Spleen (tissue), 11 donors: ENCODE data around the gene PLCD1. TPM values are rescaled to one million over a fixed set of nuclear protein-coding genes. Genes with fewer than 3 reads are reported as not detected.

Source experiments
- DNase-seq: peaks from one replicate; pipeline ENCODE4 v3.0.0-alpha.2; 2020
- H3K27ac ChIP-seq, 8 donors: fragments of 200-600 bp; sonication (generic) in 7 of 8; 1 replicate in 4 of 8; 2 replicates in 4 of 8; pipeline versions ENCODE4 v1.5.0 to v1.8.0; 2016 to 2021; ENCODE audit warnings: inconsistent platforms in 4 of 8, mild to moderate bottlenecking in 4 of 8, moderate library complexity in 1 of 8
- H3K27me3 ChIP-seq, 7 donors: fragments of 200-600 bp; sonication (generic) in 6 of 7; replicated peaks in 1 of 7; 1 replicate in 4 of 7; 2 replicates in 3 of 7; pipeline versions ENCODE4 v1.5.0 to v1.8.0; 2016 to 2021; ENCODE audit warnings: inconsistent platforms in 3 of 7, mild to moderate bottlenecking in 1 of 7
- H3K36me3 ChIP-seq, 6 donors: fragments of 200-600 bp; sonication (generic) in 5 of 6; 1 replicate in 4 of 6; 2 replicates in 2 of 6; pipeline versions ENCODE4 v1.5.0 to v1.8.0; 2016 to 2021; ENCODE audit warnings: inconsistent platforms in 2 of 6
- H3K4me1 ChIP-seq, 6 donors: fragments of 200-600 bp; sonication (generic) in 5 of 6; 1 replicate in 3 of 6; 2 replicates in 3 of 6; pipeline versions ENCODE4 v1.5.0 to v1.8.0; 2016 to 2021; ENCODE audit warnings: inconsistent platforms in 3 of 6
- H3K4me3 ChIP-seq, 8 donors: fragments of 200-600 bp; sonication (generic) in 7 of 8; 1 replicate in 4 of 8; 2 replicates in 4 of 8; pipeline versions ENCODE4 v1.5.0 to v1.8.0; 2016 to 2021; ENCODE audit warnings: inconsistent platforms in 4 of 8, mild to moderate bottlenecking in 4 of 8, moderate library complexity in 2 of 8
- H3K9me3 ChIP-seq, 8 donors: fragments of 200-600 bp; sonication (generic) in 7 of 8; 1 replicate in 4 of 8; 2 replicates in 4 of 8; pipeline versions ENCODE4 v1.5.0 to v1.8.0; 2016 to 2021; ENCODE audit warnings: inconsistent platforms in 4 of 8
- CTCF ChIP-seq, 11 experiments: fragments of 200-600 bp in 7 of 11; fragments of 450-650 bp in 4 of 11; sonication (generic) in 4 of 11; IDR thresholded peaks in 8 of 11; conservative IDR thresholded peaks in 3 of 11; 1 replicate in 7 of 11; 2 replicates in 4 of 11; pipeline versions ENCODE4 v1.4.0 to v1.8.0; 2016 to 2021; ENCODE audit warnings: antibody characterized with exemption in 11 of 11, inconsistent platforms in 4 of 11, mild to moderate bottlenecking in 1 of 11
- POLR2A ChIP-seq, 3 donors: fragments of 450-650 bp; IDR thresholded peaks; one replicate each; pipeline ENCODE4 v1.5.1; 2017; ENCODE audit warnings: antibody characterized with exemption in 3 of 3, mild to moderate bottlenecking in 1 of 3
- POLR2AphosphoS5 ChIP-seq, 3 donors: sonication (generic); formaldehyde crosslinking; IDR thresholded peaks; one replicate each; pipeline ENCODE4 v1.5.1; 2017; ENCODE audit warnings: antibody characterized with exemption in 3 of 3
- WGBS, 5 donors: extraction: QIAGEN DNeasy Blood & Tissue Kit in 3 of 5; methylation state at CpG; one replicate each; pipeline versions ENCODE4 v1.1.5 to v1.1.7; 2013 to 2018; 5-methylcytosine and 5-hydroxymethylcytosine counted together
- intact Hi-C: fragments of 100-400 bp; cut with DNase I; formaldehyde crosslinking; loops from one replicate; pipeline ENCODE4 v1.15.0; 2023; ENCODE audit warnings: low total_unique reads
- polyA plus RNA-seq, 3 donors: library from polyadenylated mRNA; stranded (reverse); fragments of 200-250 nt; gene quantifications; one replicate each; pipeline ENCODE4 v1.2.1, GENCODE V29; 2013
- total RNA-seq, 7 donors: library from RNA; depleted of rRNA in 3 of 7; stranded (reverse); fragments of >200 nt in 3 of 7; fragmentation: NEBNext Ultra II Directional in 4 of 7; extraction: Animal tissue kit (Norgen Biotek cat#: 25700) in 4 of 7; gene quantifications; one replicate each; pipeline versions ENCODE4 v1.1.0 to v1.2.1, GENCODE V29; 2016 to 2021
- donor health status: healthy with polysubstance abuse.
- donor health status: DM: no; HTN: no; CAD: no; lungs with moderate emphysema.
- donor health status: DM: no; HTN: no; CAD: no.
- donor health status: Bipolar disorder and iron deficiency.
- donor health status: healthy.
- donor health status: DM: no; HTN: no; CAD: no.
- donor health status: DM: yes; HTN: yes; CAD: no.

The PLCD1 gene
- total and polyA plus RNA-seq, 10 donors, result 11.8 to 24.0 (median 18.8) TPM

- peaks cover 25 to 67% (median 56%) of the 10 kb centered on the region in 6 donors for H3K4me1 ChIP-seq
Observed at GRCh38 chr3:37995652-37996641, 33.5 kb downstream of the PLCD1 start.

DNA sequence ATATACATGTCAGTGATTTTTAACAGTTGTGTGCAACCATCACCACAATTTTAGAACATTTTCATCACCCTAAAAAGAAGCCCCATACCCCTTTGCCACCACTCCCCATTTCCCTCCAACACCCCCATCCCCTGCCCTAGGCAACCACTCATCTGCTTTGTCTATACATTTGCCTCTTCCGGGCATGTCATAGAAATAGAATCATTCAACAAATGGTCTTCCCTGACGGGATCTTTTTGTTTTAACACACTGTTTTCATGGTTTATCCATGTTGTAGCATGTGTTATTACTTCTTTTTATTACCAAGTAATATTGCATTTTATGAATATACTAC is 34.8 kb downstream of the PLCD1 start:
- Histone ChIP-seq H3K9me3 (no peaks in the 10 kb centered on the region), H3K36me3 (peaks cover 0 to 25% (median 6%) of the 10 kb centered on the region in 6 donors), H3K4me1 (peaks cover 25 to 64% (median 56%) of the 10 kb centered on the region in 6 donors), H3K4me3 (peak overlapping the region; percentile 45 to 77 (median 64)), H3K27me3 (no peaks in the 10 kb centered on the region), H3K27ac (peak overlapping the region; percentile 80 to 96 (median 84))
- TF ChIP-seq POLR2AphosphoS5 (IDR thresholded peaks at IDR 0.05) (no peak), CTCF (IDR thresholded peaks at IDR 0.05 in 8 of 11, conservative IDR thresholded peaks at IDR 0.05 in 3 of 11) (no peak), POLR2A (IDR thresholded peaks at IDR 0.05) (no peak)
- 12 to 17% (median 15%) methylated on average over 2 of the region's 2 CpGs for WGBS, 5 donors
- intact Hi-C loops, result no loop called here
- no peak for DNase-seq

More at GRCh38 chr3:37995652-37996641, 33.5 kb downstream of the PLCD1 start:
- peaks cover 0 to 38% (median 10%) of the 10 kb centered on the region in 6 donors for H3K36me3 ChIP-seq
- TF ChIP-seq CTCF (IDR thresholded peaks at IDR 0.05 in 8 of 11, conservative IDR thresholded peaks at IDR 0.05 in 3 of 11), result no peak
- H3K27me3 ChIP-seq, result no peaks in the 10 kb centered on the region
- H3K9me3 ChIP-seq, result no peaks in the 10 kb centered on the region
- peak overlapping the region in 1 of 8 donors; percentile 77 for H3K4me3 ChIP-seq
- peak overlapping the region in 4 of 8 donors; percentile 8 to 97 (median 60) for H3K27ac ChIP-seq
- 80 to 86% (median 81%) methylated on average over 10 of the region's 10 CpGs for WGBS, 5 donors
- peak; percentile 72 for DNase-seq
- intact Hi-C loops, result no loop called here

GRCh38 chr3:37993820-37994638 is 35.4 kb downstream of the PLCD1 start:
- Histone ChIP-seq H3K27ac (peak overlapping the region; percentile 80 to 96 (median 84)), H3K9me3 (no peaks in the 10 kb centered on the region), H3K27me3 (no peaks in the 10 kb centered on the region), H3K4me1 (peaks cover 23 to 60% (median 51%) of the 10 kb centered on the region in 6 donors), H3K4me3 (peak overlapping the region; percentile 45 to 77 (median 64)), H3K36me3 (peaks cover 0 to 22% (median 6%) of the 10 kb centered on the region in 6 donors)
- peak in 5 of 11 experiments; percentile 12 to 44 (median 28) for TF ChIP-seq CTCF (IDR thresholded peaks at IDR 0.05 in 8 of 11, conservative IDR thresholded peaks at IDR 0.05 in 3 of 11)
- peak in 2 of 3 donors; percentile 9 to 11 for TF ChIP-seq POLR2A (IDR thresholded peaks at IDR 0.05)
- peak; percentile 84 to 91 (median 90) for TF ChIP-seq POLR2AphosphoS5 (IDR thresholded peaks at IDR 0.05)
- DNase-seq, result peak; percentile 95
- intact Hi-C loops, result no loop called here
- WGBS, 5 donors, result 0 to 1% (median 1%) methylated on average over 29 to 49 of the region's 49 CpGs
